GM12874 (cell line): ENCODE results near the gene MBP.

Experiments used
- TF ChIP-seq, protein P1 (sequence below): IDR thresholded peaks from 2 replicates; pipeline ENCODE4 v1.5.1; 2011; ENCODE audit warnings: low read depth, mild to moderate bottlenecking, control low read depth, low read length, moderate library complexity; ENCODE audit not compliant: insufficient read depth

Gene MBP

GRCh38 chr18:77032181-77032701 is 100.3 kb downstream of the MBP start:
- TF ChIP-seq, protein P1, sequence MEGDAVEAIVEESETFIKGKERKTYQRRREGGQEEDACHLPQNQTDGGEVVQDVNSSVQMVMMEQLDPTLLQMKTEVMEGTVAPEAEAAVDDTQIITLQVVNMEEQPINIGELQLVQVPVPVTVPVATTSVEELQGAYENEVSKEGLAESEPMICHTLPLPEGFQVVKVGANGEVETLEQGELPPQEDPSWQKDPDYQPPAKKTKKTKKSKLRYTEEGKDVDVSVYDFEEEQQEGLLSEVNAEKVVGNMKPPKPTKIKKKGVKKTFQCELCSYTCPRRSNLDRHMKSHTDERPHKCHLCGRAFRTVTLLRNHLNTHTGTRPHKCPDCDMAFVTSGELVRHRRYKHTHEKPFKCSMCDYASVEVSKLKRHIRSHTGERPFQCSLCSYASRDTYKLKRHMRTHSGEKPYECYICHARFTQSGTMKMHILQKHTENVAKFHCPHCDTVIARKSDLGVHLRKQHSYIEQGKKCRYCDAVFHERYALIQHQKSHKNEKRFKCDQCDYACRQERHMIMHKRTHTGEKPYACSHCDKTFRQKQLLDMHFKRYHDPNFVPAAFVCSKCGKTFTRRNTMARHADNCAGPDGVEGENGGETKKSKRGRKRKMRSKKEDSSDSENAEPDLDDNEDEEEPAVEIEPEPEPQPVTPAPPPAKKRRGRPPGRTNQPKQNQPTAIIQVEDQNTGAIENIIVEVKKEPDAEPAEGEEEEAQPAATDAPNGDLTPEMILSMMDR, result no peak

DNA sequence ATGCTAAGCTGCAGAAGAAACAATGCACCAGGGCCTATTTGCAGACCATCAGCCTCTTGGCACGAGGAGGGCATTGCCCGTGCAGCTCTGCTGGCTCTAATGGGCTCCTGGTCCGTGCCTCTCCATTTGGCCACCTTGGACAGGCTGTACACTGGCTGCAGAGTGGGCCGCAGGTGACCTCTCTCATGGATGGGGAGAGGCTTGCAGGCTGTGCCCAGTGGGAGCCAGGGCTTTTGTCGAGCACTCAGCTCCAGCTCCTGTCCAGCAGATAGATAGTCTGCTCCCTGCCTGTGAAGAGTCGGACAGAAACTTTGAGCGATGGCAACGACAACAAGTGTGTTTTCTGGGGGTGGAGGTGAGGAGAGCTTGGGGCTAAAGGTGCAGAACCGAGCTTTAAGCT is 100.9 kb downstream of the MBP start:
- TF ChIP-seq, protein P1, result no peak

DNA sequence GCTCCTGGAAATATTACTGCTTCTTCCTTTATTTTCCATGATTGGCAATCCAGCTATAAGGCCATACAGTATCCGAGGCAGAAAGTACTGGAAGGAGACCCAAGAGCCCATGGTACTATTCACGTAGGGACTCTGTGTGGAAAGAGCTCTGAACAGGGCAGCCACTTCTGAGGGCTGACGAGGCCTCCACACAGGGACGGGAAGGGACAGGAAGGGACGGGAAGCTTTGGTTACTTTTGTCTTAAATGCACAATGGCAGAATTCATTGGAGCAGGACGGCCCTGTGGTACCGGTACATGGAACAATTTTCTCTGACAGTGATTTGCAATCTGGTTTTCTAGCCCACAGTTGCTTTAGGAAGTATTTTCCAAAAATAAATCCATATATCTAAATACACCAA is 102.4 kb downstream of the MBP start:
- TF ChIP-seq, protein P1, result no peak

GRCh38 chr18:77025831-77026363 is 106.7 kb downstream of the MBP start:
- TF ChIP-seq, protein P1, result no peak

DNA sequence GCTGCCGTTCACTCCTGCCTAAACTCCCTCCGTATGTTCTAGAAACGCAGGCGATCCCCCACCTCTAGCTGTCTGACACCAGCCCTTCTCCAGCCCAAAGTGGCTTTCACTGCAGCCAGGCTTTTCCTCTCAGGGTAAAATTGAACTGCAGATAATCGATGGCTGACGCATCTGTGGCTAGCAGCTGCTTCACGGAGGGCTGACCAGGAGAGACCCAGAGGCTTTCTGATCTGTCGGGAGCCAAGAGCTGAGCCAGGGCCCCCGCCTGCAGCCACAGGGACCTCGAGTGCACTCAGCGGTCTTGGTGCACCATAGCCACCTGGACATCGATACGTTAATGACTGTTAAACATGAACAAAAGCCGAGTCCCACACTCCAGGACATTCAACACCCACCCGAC is 107.5 kb downstream of the MBP start:
- TF ChIP-seq, protein P1, result no peak

DNA sequence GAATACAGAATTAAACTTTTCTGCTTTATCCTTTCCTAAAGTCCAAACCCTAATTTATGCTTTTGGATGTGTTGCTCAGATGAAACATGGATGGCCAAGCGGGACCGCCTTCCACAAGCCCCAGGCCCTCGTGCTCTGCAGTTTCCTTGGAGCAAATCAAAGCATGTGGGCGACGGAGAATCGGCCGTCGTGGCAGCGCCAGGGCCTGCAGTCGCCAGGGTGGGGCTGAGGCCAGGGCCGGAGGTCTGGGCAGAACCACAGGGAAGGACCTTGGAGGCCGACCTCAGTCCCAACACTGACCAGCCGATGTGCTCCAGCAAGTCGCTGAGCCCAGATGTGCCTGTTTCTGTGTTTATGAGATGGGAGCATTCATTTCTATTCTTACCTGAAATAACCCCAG is 108.1 kb downstream of the MBP start:
- TF ChIP-seq, protein P1, result no peak

GRCh38 chr18:77023102-77023782 is 109.3 kb downstream of the MBP start:
- TF ChIP-seq, protein P1, result no peak
